T follicular helper cell (primary cell): ENCODE results near the gene GLUD1.
"Not testable (repeated sequence)": the region's sequence is repeated elsewhere in the genome, so short reads cannot be mapped to it uniquely, and the experiment has no call there.

Source experiments
- DNase-seq: peaks from one replicate; pipeline ENCODE4 v3.0.0-alpha.2; 2020; ENCODE audit warnings: low read depth

The GLUD1 gene

DNA sequence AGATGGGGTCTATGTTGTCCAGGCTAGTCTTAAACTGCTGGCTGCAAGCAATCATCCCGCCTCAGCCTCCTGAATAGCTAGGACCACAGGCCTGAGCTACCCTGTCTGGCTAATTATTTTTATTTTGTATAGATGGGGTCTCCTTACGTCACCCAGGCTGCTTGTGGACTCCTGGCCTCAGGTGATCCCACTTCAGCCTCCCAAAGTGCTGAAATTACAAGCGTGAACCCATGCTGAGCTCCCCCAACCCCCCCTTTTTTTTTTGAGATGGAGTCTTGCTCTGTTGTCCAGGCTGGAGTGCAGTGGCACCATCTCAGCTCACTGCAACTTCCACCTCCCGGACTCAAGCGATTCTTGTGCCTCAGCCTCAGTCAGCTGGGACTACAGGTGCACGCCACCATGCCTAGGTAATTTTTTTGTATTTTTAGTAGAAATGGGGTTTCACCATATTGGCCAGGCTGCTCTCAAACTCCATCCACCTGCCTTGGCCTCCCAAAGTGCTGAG, 49.2 kb downstream of the GLUD1 start:
- DNase-seq, result no peak

DNA sequence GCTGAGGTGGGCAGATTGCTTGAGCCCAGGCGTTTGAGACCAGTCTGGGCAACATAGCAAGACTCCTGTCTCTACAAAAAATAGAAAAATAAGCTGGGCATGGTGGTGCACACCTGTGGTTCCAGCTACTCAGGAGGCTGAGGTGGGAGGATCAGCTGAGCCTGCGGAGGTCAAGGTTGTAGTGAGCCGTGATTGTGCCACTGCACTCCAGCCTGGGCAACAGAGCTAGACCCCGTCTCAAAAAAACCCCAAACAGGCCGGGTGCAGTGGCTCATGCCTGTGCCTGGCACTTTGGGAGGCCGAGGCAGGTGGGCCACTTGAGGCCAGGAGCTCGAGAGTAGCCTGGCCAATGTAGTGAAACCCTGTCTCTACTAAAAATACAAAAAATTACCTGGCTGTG, 51.1 kb downstream of the GLUD1 start:
- DNase-seq, result not testable (repeated sequence)

DNA sequence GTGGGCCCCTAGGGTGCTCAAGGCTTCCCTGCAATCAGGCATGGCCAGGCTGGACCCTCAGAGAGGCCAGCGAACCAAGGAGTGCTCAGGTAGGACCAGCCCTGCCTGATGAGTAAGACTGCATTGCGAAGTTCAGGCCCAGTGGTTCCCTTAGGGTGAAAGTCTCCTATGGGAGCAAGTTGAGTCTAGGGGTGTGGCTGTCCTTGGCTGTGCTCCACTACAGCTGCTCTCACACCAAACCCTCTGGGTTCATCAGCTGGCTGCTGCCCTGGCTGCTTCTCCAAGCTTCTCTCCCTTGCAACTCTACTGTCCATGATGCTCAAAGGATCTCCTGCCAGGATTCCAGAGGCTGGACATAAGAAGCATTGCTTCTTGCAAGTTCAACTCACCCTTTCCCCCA, 55.9 kb downstream of the GLUD1 start:
- no peak for DNase-seq

DNA sequence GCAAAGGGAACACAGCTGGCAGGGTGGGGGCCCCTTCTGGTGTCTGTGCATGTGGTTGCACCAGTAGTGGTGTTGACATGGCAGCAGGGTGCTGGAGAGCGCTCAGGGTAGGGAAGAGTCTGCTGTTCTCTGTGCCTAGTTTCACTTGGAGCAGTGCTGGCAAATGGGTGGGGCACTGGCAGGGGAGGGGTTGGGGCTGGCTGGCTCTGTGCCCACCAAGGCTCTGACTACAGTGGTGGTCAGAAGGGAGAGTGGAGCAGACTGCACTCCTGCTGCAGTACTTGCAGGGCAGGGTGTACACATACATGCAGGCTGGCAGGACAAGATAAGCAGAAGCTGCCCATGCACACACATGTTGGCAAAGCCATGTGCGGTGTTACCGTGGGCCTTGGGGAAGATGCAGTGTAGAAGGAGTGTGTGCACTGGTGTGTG, 56.3 kb downstream of the GLUD1 start:
- no peak for DNase-seq

DNA sequence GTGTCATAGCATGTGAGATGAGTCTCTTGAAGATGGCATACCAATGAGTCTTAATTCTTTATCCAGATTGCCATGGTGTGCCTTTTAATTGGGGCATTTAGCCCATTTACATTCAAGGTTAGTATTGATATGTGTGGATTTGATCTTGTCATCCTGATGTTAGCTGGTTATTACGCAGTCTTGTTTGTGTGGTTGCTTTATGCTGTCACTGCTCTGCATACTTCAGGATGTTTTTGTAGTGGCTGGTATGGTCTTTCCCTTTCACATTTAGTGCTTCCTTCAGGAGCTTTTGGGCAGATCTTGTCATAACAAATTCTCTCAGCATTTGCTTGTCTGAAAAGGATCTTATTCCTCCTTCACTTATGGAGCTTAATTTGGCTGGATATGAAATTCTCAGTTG, 58.0 kb downstream of the GLUD1 start:
- DNase-seq, result no peak

DNA sequence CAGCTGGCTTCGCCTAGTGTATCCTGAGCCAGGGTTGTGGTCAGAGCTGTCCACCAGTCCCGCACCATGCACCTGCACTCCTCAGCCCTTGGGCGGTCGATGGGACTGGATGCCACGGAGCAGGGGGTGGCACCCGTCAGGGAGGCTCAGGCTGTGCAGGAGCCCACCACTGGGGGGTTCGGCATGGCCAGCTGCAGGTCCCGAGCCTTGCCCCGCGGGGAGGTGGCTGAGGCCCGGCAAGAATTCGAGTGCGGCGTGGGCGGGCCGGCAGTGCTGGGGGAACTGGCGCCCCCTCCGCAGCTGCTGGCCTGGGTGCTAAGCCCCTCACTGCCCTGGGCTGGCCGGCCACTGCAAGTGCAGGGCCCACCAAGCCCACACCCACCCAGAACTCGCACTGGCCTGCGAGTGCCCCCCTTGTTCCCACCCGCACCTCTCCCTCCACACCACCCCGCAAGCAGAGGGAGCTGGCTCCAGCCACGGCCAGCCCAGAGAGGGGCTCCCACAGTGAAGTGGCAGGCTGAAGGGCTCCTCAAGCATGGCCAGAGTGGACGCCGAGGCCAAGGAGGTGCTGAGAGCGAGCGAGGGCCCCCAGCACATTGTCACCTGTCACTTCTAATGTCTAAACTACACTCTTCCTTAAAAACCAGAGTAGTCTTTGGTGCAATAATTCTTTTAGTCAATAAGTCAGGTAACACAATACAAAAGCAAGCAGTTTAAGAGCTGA, 63.6 kb downstream of the GLUD1 start:
- DNase-seq, result no peak

DNA sequence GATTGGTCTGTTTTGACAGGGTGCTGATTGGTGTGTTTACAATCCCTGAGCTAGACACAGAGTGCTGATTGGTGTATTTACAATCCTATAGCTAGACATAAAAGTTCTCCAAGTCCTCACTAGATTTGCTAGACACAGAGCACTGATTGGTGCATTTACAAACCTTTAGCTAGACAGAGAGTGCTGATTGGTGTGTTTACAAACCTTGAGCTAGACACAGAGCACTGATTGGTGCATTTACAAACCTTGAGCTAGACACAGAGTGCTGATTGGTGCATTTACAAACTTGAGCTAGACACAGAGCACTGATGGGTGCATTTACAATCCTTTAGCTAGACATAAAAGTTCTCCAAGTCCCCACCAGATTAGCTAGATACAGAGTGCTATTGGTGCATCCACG, 64.2 kb downstream of the GLUD1 start:
- DNase-seq, result not testable (repeated sequence)

DNA sequence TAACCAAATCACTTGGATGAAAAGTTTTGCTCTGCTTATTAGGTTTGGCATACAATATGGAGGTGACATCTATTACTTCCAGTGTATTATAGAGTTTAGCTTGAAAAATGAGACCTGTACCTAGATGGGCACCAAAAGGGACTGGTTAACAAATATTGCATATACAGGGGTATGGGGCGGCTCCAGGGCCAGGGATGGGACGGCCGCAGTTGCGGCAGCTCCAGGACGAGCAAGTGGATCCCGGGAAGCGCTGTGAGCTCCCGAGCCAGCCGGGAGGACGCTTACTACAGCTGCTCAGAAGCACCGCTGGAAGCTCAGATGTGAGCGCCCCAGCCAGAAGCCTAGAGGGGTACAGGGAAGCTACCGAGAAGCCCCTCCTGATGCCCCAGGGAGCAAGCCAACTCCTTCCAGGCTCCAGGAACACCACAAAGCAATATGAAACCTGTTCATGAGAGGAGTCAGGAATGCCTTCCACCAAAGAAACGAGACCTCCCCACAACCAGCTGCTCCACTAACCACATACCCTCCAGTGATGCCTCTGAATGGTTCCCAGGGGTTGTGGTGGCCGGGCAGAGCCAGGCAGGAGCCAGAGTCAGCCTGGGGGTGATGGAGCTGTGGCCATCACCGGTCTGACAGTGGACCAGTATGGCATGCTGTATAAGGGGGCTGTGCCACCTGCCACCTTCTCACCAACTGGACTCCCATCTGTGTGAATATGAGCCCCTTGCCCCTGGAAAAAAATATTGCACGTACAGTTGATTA, 67.7 kb downstream of the GLUD1 start:
- DNase-seq, result not testable (repeated sequence)

DNA sequence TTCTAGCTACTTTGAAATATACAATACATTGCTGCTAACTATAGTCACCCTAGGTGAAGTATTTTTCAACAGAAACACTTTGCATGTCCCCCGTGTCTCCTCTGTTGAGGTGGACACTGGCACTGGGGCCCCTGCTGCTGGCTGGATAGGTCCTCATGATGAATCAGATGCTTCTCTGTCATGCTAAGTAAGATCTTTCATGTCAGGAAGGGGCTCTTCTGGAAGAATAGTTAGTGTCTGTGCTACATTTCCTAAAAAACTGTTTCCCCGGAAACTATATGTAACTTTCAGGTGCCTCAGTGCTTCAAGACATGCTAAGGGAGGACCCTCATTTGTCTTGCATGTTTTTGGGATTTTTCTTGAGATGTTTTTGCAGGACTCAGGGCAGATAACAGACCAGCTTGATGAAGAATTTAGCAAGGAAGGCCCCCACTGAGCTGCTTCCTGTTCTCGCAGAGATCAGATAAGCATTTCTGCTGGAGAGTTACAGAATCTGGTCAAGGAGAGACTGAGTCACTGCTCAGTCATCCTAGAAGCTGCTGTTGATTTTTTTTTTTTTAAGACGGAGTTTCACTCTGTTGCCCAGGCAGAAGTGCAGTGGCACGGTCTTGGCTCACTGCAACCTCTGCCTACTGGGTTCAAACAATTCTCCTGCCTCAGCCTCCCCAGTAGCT, 69.2 kb downstream of the GLUD1 start:
- DNase-seq, result not testable (repeated sequence)

DNA sequence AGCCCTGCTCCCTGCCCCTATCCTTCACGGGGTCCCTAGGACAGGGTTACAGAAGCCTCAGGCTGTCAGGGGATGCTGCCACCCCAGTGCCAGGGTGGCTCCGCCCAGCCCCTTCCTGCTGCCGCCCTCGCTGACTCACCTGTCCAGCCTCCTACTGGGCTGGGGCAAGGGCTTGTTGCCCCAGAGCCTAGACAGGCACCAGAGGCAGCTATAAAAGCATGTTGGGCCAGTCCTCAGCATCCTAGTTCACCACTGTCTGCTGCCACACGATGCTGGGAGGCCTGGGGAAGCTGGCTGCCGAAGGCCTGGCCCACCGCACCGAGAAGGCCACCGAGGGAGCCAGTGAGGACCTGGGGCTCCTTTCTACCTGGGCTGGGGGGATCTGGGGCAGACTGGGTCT, 74.6 kb downstream of the GLUD1 start, which contains the start of gene FAM25A:
TSS of gene FAM25A (plus strand) at position 239 of the 400 bp plus-strand sequence. CDS start at position 270, 31 bp downstream.
- DNase-seq, result not testable (repeated sequence)

DNA sequence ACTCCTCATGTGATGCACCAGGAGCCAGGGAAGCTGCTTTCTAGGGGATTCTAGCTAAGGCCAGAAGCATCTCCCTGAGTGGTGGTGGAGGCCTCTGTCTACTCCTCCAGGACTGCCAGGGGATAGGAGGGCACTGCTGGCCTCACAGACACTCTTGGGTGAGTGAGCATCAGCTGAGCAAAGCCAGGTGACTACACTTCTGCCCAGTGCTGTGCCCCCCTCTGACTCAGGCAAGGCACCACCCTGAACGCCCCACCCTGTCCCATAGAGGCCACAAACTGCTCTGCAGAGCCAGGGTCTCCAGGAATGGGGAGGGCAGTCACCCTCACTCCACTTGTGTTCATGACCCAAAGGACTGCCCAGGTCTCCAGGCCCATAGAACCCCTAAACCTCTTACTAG, 75.1 kb downstream of the GLUD1 start:
- not testable (repeated sequence) for DNase-seq

DNA sequence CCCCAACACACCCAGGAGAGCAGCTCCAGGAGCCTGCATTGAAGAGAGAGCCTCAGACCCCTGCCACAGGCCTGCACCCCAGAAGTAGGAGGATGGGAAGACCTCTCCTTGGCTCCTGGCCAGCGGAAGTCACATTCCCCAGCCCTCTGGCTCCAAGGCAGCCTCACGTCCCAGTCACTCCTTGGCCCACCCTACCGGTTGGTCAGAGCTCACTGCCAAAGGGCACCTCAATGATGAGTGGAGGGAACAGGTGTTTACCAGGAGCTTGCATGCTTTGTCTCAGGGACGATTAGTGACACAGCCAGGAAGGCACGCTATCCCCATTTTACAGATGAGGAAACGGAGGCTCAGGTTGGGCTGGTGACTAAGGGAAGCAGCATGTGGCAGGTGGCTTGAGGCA, 75.6 kb downstream of the GLUD1 start:
- not testable (repeated sequence) for DNase-seq

DNA sequence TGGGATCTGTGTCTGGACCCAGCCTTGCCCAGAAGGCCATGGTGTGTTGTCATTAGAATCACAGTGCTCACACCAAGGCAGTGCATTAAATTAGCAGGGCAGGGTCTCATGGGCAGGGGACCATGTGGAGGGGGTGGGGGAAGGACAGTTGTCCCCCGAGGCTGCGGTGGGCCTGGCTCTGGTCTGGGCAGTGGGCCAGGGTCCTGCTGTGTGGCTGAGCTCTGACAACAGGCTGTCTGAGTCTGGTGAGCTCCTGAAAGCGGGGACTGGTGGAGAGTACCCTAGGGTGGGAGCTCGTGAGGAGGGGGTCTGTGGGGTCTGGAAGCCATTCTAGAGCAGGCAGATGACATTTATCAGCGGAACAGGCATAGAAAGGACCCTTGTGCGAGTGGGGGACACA, 76.5 kb downstream of the GLUD1 start:
- not testable (repeated sequence) for DNase-seq

DNA sequence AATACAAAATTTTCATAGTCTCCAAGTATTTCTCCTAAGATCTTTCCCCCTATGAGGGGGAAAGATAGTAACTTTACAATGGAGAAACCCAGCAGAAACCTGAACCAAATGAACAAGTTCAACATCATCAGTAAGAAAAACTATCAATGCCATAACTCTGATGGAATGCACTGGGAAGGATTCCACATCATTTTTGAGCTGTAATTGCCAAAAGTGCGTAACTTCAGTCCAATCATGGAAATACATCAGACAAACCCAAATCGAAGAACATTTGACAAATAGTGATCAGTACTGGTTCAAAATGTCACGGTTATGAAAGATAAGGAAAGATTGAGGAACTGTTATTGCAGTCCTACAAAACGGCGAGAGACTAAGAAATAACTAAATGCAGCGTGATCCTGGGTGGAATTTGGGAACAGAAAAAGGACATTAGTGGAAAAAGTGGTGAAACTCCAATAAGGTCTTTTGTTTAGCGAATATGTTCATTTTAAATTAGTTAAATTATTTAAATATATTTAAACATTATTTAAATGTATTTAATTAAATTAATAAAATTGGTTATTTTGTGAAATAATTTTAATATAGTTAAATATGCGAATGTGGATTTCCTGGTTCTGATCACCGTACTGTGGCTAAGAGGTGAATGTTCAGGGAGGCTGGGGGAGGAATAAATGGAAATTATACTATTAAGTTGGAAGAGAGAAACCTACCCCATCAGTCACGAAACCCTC, 79.5 kb downstream of the GLUD1 start:
- not testable (repeated sequence) for DNase-seq

DNA sequence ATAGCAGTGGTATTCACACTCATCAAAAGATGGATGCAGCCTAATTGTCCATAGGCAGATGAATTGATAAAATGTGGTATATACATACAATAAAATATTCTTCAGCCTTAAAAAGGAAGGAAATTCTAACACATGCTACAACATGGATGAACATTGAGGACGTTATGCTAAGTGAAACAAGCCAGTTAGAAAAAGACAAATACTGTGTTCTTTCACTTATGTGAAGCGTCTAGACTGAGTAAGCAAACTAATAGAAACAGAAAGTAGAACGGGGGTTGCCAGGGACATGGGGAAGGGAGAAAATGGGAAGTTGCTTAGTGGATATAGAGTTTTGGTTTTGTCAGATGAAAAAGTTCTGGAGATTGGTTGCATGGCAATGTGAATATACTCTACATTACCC, 81.1 kb downstream of the GLUD1 start:
- not testable (repeated sequence) for DNase-seq

DNA sequence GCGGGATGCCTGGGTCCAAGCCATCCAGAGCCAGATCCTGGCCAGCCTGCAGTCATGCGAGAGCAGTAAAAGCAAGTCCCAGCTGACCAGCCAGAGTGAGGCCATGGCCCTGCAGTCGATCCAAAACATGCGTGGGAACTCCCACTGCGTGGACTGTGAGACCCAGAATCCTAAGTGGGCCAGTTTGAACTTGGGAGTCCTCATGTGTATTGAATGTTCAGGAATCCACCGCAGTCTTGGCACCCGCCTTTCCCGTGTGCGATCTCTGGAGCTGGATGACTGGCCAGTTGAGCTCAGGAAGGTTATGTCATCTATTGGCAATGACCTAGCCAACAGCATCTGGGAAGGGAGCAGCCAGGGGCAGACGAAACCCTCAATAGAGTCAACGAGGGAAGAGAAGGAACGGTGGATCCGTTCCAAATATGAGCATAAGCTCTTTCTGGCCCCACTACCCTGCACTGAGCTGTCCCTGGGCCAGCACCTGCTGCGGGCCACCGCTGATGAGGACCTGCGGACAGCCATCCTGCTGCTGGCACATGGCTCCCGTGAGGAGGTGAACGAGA, 85.4 kb downstream of the GLUD1 start:
- not testable (repeated sequence) for DNase-seq

DNA sequence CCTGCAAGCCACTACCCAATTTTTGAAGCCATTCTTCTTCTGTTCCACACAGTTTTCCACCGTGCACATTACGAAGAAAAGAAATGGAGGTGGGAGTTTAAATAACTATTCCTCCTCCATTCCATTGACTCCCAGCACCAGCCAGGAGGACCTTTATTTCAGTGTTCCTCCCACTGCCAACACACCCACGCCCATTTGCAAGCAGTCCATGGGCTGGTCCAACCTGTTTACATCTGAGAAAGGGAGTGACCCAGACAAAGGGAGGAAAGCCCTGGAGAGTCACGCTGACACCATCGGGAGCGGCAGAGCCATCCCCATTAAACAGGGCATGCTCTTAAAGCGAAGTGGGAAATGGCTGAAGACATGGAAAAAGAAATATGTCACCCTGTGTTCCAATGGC, 86.3 kb downstream of the GLUD1 start:
- not testable (repeated sequence) for DNase-seq

DNA sequence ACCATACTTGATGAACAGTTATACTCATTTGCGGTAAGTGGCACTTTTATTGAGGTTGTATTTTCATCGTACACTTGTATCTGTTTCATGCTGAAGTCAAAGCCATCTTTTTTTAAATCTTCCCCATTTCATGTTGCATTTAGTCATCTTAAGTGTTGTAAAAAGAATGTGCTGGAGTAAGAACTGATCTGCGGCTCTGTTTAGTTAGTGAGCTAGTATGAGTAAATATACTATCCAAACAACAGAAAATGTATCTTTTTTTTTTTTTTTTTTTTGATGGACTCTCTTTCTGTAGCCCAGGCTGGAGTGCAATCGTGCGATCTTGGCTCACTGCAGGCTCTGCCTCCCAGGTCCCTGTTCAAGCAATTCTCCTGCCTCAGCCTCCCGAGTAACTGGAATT, 87.0 kb downstream of the GLUD1 start:
- not testable (repeated sequence) for DNase-seq

DNA sequence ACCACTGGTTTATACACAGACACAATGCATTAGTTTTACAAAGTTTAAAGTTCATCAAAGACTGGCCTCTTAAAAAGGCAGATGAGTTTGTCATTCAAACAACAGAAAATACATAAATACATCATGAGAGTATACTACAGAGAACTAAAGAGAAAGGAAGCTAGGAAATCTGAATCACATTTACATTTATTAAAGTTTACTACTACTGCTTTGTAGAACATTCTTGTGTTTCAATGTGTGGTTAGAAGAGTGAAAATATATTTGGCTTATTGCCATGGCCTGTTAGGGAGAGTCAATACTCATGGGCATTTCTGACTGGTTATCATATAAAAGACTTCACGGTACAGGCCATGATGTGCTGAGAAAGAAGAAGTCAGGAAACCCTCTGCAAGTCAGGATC, 87.5 kb downstream of the GLUD1 start:
- not testable (repeated sequence) for DNase-seq

DNA sequence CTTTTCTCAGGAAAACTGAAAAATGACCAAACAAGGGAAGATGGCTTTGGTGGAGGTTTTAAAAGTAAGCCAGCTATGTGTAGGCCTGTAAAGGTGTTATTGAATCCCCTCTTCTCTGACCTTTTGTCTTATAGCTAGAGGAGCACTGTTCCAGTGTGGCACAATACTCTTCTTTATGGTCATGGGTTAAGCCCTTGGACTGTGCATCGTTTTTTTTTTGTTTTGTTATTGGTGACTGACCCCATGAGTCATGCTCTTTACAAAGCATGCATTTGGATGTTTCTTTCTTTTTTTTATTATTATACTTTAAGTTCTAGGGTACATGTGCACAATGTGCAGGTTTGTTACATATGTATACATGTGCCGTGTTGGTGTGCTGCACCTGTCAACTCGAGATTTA, 94.2 kb downstream of the GLUD1 start:
- DNase-seq, result no peak
